ENCODE measurements around the gene TMEM80.

DNA sequence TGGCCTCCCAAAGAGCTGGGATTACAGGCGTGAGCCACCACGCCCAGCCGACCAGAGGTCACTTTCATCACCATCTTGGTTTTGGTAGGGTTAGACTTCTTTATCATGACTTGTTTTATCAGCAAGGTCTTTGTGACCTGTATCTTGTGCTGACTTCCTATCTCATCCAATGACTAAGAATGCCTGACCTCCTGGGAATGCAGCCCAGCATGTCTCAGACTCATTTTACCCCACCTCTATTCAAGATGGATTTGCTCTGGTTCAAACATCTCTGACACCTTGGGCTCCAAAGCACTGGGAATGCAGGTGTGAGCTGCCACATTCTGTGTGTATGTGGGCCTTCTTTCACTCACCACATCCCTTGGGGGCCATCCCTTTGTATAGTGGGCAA, 46.5 kb downstream of the TMEM80 start:
- TF ChIP-seq, protein P1, sequence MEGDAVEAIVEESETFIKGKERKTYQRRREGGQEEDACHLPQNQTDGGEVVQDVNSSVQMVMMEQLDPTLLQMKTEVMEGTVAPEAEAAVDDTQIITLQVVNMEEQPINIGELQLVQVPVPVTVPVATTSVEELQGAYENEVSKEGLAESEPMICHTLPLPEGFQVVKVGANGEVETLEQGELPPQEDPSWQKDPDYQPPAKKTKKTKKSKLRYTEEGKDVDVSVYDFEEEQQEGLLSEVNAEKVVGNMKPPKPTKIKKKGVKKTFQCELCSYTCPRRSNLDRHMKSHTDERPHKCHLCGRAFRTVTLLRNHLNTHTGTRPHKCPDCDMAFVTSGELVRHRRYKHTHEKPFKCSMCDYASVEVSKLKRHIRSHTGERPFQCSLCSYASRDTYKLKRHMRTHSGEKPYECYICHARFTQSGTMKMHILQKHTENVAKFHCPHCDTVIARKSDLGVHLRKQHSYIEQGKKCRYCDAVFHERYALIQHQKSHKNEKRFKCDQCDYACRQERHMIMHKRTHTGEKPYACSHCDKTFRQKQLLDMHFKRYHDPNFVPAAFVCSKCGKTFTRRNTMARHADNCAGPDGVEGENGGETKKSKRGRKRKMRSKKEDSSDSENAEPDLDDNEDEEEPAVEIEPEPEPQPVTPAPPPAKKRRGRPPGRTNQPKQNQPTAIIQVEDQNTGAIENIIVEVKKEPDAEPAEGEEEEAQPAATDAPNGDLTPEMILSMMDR (IDR thresholded peaks at IDR 0.05; ENCODE audit: low read depth, low read length, missing input control) = no peak
- TF ChIP-seq SP1 (IDR thresholded peaks at IDR 0.05) (no peak), ZBTB33 (IDR thresholded peaks at IDR 0.05) (no peak), RAD21 (IDR thresholded peaks at IDR 0.05) (no peak), JUND (IDR thresholded peaks at IDR 0.05) (no peak), ATF3 (IDR thresholded peaks at IDR 0.05) (no peak), YY1 (IDR thresholded peaks at IDR 0.05) (no peak), EGR1 (IDR thresholded peaks at IDR 0.05; ENCODE audit: low read depth in 2 of 2) (no peak), TAF1 (conservative IDR thresholded peaks at IDR 0.05) (no peak), FOXA1 (IDR thresholded peaks at IDR 0.05) (no peak), REST (IDR thresholded peaks at IDR 0.05) (no peak), NR2F2 (IDR thresholded peaks at IDR 0.05) (no peak), HNF4A (conservative IDR thresholded peaks at IDR 0.05) (no peak)
- TF ChIP-seq, protein P2, sequence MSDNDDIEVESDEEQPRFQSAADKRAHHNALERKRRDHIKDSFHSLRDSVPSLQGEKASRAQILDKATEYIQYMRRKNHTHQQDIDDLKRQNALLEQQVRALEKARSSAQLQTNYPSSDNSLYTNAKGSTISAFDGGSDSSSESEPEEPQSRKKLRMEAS (IDR thresholded peaks at IDR 0.05) = no peak

Data from liver (tissue), 3 donors.